ENCODE results near the gene RET.

Gene RET

DNA sequence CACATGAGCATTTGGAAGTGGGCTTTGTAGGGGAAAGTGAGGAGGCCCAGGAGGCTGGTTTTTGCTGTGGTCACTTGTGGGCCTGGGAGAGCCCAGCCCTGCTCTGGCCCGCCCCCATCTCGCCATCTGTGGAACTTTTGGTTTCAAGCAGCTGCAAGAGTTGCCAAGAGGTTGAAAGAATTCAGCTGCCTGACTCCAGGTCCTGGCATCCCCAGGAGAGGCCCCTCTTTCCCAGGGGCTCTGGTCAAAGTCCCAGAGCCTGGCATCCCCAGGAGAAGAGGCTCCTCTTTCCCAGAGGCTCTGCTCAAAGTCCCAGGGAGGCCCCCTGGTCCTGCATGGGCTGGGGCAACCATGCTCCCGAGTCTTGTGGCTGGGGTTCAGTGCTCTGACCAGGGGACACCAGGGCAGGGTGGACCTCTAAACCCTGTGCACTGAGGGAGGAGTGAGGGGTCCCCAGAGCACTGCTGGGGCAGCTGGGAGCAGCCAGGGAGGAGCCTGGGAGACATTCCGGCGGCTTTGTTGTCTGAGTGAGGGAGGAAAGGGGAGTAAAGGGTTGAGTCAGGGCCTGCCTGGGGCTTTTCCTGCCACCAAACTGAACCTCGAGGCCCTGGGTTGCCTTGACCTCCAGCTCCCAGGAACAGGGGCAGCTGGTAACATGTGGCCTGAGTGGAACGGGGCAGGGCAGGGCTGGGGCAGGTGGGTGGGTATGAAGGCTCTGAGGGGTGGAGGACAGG is 33.6 kb downstream of the RET start:
- no peak for DNase-seq

DNA sequence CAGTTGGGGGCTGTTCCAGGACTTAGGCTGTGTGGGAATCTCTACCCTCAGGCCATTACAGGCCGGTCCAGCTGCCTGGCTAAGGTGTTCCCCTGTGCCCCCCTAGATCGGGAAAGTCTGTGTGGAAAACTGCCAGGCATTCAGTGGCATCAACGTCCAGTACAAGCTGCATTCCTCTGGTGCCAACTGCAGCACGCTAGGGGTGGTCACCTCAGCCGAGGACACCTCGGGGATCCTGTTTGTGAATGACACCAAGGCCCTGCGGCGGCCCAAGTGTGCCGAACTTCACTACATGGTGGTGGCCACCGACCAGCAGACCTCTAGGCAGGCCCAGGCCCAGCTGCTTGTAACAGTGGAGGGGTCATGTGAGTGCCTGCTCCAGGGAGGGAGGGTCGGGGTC is 34.2 kb downstream of the RET start:
- DNase-seq: no peak

DNA sequence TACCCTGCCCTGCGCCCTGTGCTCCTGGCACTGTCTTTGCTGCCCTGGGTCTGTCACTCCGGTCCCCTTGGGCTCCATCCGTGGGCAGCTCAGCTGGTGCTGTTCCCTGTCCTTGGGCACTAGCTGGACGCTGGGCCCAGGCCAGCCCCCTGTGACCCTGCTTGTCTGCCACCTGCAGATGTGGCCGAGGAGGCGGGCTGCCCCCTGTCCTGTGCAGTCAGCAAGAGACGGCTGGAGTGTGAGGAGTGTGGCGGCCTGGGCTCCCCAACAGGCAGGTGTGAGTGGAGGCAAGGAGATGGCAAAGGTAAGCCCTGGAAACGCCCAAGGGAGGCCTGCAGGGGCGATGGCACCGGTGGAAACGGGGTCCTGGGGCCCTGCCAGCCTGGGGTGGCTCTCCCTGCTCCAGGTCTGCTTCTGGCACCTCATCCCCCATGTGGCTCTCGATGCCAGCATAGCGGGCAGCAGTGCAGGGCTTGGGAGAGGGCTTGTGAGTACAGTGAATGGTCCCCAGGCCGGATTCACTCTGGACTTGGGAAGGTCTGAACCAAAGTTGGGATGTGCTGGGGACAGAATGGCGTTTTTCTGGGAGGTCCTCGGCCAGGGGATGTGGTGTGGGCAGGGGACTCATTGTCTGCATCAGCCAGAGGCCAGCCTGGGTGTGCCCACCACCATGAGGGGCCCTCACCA is 35.2 kb downstream of the RET start:
- no peak for DNase-seq

DNA sequence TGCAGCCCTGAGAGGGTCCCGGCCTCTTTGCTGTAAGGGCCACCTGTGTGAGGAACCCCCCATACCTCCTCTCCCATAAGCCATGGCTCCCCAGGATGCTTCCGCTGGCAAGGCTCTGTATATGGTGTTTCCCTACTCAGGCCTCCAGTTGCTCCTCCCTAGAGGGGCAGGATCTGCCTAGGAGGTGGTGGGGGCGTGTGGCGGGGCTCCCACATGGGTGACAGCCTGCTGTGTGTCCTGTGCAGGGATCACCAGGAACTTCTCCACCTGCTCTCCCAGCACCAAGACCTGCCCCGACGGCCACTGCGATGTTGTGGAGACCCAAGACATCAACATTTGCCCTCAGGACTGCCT is 35.7 kb downstream of the RET start:
- no peak for DNase-seq

DNA sequence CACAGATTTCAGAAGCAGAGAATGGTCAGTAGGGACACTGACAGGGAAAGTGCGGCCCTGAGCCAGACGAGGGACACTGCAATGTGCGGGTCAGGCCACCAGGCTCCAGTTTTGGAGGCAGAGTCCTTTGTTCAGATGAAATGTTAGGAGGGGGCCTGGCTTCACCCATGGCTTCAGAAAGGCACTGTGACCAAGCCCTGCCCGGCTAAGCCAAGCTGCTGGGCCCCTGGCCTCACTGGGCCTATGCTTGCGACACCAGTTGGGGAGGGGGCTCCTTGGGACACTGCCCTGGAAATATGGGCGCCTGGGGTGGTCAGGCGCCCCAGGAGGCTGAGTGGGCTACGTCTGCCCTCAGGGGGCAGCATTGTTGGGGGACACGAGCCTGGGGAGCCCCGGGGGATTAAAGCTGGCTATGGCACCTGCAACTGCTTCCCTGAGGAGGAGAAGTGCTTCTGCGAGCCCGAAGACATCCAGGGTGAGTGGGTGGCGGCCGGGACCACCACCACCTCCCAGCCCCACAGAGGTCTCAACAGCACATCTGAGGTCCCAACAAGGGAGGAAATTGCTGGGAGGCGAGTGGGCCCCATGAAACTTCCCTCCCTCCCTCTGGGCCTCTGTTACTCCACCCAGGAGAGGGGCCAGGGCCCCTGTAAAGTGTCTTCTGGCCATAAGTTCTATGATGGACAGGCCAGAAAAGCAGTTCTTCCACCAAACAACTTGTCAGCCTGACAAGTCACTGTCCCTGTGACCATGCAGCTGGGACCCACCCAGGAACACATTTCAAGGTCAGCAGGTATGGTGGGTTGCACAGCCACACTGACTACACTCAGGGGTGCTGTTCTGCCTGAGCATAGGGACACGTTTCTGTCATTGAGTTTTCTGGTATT is 36.6 kb downstream of the RET start:
- no peak for DNase-seq

DNA sequence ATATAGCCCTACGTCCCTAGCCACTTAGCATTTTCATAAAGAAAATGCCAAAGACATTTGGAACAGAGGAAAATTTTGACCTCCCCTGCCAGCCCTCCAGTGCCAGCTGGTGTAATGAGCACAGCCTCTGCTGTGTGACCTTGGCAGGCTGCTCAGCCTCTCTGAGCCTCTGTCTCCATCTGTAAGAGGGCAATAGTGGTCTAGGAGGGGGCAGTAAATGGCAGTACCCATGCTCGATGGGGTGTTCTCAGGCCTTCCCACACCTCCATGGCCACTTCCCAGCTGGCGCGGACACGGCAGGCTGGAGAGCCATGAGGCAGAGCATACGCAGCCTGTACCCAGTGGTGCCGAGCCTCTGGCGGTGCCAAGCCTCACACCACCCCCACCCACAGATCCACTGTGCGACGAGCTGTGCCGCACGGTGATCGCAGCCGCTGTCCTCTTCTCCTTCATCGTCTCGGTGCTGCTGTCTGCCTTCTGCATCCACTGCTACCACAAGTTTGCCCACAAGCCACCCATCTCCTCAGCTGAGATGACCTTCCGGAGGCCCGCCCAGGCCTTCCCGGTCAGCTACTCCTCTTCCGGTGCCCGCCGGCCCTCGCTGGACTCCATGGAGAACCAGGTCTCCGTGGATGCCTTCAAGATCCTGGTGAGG is 37.3 kb downstream of the RET start:
- DNase-seq: no peak

DNA sequence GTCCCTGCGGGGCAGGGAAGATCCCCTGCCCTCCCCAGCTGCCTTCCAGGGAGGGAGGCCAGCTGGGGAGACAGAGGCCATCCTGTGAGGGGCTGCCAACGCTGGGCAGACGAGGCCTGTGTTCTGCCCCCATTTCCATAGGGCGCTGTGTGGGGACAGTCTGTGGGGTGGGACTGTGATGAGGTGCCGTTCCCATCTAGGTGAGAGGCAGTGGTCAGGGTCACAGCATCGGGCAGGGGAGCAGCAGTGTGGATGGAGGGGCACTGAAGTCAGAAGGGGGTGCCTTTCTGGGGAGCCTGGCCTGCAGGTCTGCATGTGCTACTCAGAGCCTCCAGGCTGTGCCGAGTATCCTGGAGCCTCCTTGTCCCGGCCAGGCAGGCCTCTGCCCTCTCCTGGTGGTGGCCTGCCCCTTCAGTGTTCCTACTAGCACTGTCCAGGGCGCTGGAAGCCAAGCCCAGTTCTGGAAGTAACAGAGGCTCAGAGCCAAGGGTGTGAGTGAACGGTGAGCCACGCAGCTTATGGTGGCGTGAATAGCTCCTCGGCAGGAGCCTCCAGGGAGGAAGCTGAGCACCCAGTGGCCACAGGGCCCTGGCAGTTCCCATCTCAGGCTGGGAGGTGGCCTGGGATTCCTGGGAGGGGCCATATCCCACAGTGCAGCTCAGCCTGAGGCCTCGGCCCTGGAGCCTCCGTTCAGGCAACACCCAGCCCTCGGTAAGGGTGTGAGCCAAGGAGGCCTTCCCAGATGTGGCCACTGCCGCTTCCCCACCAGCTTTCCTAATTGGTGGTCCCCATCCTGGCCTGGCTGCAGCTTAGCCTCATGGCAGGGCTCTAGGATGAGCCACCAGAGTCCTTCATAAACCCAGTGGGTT is 38.1 kb downstream of the RET start:
- DNase-seq: no peak

DNA sequence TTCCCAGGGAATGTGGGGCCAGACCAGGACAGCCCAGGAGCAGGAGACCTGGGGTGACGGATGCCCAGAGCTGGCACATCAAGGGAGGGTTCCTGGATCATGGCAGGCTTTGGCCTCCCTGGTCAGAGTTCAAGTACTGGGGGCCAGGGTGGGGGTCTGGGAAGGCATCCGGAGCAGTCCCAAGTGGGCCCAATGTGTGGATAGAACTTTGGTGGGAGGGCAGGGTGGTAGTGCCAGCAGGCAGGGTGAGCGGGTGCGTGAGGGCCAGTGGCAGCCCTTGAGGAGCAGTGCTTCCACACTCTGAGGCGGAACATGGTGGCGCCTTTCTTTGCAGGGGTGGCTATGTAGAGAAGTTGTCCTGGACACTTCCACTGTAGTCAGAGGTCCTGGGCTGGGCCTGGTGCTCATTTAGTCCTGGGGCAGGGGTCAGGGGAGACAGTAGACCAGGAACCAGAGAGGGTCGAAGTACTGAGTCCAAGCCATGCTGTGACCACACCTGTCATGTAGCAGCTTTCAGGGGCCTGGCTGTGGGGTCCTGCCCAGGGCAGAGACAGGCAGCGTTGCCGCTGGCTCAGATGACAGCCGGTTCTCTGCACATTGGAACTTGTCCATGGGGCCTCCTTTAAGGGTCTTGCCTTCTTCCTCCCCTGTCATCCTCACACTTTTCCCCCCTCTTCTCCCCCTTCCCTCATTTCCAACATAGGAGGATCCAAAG is 39.2 kb downstream of the RET start:
- no peak for DNase-seq

DNA sequence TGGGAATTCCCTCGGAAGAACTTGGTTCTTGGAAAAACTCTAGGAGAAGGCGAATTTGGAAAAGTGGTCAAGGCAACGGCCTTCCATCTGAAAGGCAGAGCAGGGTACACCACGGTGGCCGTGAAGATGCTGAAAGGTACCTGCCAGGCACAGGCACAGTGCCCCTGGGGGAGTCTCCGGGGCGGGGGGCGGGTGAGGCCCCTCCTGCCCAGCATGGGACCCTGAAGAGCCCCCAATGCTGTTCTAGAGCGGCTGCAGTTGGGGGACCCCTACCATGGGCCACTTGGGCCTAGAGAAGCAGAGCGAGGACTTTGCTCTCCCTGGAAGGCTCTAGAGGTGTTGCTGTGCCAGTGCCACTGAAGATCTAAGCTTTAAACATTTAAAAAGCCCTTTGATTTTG is 39.7 kb downstream of the RET start:
- DNase-seq: no peak

DNA sequence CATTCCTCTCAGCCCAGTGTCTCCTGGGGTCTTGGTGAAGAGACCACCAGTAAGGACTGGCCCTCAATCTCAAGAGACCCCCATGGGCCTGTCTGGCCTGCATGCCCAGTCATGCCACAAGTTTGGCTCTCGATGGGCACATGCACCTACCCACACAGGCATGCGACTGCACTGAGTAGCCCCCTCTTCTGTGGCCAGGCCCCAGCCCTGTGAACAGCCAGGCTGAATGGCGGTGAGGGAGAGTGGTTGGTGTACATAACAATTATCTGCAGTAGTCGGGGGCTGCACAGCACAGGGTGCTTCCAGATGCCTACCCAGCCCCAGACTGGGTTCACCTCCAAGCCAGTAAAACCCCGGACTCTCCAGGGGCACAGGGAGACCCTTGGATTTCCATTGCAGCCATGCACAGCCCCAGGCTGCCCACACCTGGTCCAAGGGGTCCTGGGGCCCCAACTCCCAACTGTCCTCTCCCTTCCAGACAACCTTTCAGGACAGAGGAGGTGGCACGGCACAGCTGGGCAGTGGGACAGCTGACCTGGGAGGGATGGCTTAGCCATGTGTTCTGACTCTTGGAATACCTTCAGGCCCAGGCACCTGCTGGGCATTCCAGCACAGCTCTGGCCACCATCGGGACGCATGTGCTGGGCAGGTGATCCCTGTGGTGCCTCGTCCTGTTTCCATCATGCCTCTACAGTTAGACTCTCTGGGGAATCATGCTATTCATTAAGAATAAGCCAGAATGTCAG is 40.3 kb downstream of the RET start:
- DNase-seq: no peak

DNA sequence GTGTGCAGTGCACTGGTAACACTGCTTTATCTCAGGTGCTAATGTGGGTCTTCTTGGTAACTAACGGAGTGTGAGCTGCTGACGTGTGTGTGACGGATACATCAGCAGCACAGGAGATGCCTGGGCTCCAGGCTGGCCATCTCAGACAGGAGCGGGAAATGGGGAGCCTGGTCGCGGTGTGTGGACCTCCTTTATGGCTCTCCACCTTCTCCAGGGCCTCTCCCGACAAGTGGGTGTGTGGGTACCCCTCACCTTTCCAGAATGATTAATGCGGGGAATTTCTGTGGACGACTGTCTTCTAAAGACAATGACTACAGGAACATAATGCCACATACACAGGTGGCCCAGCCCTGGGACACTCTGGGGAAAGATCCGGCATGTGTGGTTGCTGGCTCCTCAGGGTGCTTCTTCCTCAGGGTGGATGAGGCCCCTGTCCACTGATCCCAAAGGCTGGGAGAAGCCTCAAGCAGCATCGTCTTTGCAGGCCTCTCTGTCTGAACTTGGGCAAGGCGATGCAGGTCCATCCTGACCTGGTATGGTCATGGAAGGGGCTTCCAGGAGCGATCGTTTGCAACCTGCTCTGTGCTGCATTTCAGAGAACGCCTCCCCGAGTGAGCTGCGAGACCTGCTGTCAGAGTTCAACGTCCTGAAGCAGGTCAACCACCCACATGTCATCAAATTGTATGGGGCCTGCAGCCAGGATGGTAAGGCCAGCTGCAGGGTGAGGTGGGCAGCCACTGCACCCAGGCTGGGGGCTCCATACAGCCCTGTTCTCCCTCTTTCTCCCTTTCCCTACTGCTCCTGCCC is 41.1 kb downstream of the RET start:
- DNase-seq: no peak

DNA sequence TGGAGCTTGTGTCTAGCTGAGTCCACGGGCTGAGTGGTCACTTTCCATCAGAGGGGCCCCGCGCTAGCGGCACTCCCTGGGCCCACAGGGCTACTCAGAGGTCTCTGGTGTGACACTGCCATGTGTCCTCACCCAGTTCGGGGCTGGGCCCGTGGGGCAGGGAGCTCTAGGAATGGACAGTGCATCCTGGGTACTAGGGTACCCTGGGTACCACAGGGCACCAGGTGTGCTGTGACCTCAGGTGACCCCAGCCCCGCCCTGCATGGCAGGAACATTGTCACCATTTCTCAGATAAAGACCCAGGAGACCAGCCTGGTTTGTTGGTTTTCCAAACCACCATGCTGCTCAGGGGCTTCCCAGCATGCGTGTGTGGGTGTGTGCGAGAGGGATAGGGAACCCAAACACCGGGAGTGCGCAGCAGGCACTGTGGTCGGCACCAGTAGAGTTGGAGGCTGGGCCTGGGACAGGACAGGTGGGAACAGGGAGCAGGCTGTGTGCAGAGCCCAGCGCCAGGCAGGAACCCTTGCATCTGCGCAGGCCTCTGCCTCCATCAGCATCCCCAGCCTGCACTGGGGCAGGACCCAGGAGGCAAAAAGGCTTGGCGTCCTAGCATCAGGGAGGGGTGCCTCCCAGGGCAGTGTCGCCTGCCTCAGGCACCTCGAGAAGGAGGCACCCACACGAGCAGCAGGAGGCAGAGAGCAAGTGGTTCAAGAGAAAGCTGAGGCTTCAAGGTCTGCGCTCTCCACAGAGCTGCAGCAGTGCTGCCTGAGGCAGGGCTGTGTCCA is 42.0 kb downstream of the RET start:
- DNase-seq: no peak

DNA sequence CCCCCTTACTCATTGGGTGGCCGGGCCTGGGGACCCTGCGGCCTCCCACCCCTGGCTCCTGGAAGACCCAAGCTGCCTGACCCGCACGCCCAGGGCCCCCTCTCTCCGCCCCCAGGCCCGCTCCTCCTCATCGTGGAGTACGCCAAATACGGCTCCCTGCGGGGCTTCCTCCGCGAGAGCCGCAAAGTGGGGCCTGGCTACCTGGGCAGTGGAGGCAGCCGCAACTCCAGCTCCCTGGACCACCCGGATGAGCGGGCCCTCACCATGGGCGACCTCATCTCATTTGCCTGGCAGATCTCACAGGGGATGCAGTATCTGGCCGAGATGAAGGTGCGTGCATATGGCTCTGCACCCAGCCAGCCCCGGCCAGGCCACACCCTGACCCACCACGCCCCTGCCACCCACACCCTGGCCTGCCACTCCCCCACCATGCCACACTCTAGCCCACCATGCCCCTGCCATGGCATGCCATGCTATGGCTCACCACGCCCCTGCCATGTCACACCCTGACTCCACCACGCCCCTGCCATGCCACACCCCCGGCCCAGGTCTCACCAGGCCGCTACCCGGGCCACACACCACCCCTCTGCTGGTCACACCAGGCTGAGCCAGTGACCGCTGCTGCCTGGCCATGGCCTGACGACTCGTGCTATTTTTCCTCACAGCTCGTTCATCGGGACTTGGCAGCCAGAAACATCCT is 42.7 kb downstream of the RET start:
- DNase-seq: no peak

DNA sequence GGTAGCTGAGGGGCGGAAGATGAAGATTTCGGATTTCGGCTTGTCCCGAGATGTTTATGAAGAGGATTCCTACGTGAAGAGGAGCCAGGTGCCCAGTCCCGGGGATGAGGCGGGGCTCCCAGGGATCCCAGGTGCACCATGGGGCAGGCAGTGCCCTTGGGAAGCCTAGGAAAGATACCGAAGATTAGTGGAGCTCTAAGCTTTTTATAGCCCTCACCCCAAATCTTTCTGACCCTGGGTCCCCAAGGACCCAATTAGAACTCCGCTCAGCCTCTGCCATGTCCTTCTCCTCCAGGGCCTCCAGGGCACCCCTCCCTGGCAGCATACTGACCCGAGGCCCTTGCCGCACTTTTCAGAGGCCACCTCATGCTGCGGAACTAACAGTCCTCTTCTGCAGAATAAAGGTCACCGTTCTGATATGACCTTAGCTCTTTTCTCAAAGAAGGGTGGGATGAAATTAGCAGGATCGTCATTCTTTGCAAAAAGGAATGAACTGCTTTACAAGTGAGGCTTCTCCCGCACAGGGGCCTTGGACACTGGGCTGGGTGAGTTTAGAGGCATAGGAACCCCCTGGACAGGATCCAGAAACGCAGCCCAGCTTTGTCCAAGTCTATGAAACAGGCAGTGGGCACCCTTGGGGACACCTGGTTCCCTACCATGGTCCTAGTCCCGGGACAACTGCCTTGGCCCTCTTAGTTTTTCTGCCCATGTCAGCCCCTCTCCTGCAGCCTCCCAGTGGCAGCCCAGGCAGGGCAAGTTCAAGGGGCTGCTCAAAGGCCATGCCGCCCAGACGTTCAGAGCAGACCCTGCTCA is 43.5 kb downstream of the RET start:
- DNase-seq: no peak

DNA sequence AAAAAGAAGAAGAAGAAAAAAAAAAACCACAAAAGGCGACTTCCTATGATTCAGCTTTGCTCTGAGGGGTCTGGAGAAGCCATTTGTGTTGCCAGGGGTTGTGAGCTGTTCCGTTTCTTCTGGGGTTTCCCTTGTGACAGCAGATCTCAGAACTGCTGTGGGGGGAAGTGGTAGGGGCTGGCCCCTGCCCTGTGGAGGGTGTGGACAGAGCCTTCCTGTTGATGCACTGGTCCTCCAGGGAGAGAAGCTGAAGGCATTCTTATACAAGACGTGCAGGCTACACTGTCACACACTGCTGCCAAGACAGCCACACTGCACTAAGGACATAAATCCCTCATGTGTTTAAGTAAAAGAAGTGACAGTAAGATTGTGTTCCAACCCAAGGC is 44.1 kb downstream of the RET start:
- DNase-seq: peak; percentile 43

DNA sequence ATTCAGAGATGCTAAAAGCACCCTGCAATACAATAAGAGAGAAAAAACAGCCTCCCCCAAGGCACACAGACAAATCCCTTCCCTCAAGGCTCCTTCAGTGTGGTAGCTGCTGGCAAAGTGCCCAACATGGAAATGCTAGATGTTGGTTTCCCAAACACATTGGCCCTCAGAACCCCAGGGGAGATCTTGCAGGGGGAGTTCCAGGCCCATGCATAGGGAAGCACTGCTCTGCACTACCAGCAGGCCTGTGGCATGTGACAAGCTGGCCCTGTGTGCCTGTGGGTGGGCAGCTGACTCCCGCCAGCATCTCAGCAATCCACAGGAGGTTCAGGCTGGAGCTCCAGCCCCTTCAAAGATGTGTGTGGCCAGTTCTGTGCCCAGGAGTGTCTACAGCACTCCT is 44.6 kb downstream of the RET start:
- DNase-seq: no peak

DNA sequence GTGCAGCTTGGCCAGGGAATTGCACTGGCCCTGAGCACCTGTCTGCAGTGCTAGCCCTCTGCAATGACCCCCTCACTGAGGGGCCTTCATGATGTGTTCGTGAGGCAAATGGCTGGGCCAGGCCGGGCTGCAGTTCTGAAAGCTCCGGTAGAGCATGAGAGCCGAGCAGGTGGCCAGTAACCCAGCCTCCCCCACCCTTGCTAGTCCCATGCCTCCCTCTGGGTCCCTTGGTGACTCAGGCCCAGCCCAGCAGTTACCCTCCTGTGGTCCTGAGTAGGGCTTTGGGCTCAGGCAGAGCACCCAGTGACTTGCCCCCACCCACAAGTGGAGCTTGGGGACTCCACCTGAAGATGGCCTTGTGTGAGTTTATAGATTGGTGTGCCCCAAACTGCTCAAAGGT is 45.2 kb downstream of the RET start:
- no peak for DNase-seq

DNA sequence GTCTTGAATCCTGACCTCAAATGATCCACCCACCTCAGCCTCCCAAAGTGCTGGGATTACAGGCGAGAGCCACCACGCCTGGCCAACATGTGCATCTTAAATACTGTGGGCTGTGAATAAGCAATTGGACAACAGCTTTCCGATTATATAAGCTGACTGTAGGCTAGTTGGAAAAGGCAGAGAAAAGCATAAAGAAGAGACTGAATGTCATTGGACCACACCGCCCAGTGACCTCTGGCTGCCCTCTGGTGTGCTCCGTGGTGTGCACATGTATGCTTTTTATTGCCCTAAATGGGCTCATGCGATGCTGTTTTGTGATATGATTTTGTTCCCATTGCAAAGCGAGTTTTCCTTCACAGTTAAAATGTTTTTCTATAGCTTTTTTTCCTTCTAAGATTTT is 46.0 kb downstream of the RET start:
- DNase-seq: no peak

Measured in central memory CD4-positive, alpha-beta T cell (primary cell).